Erythroblast (primary cell): ENCODE measurements around the gene HSH2D.

ENCODE experiments used
- GATA1 ChIP-seq: IDR thresholded peaks from 2 replicates; pipeline ENCODE4 v1.6.1; 2011; ENCODE audit warnings: low read depth, mild to moderate bottlenecking, control low read depth, low read length, moderate library complexity
- POLR2A ChIP-seq: IDR thresholded peaks from 2 replicates; pipeline ENCODE4 v1.6.1; 2011; ENCODE audit warnings: mild to moderate bottlenecking, low read length

- TF ChIP-seq POLR2A = no peak
- no peak for TF ChIP-seq GATA1
Observed at GRCh38 chr19:16197188-16197621, 53.7 kb downstream of the HSH2D start.
